Cardiac fibroblast (primary cell): Measurements from ENCODE around the gene KDM5B.
"Not testable (repeated sequence)": the region's sequence is repeated elsewhere in the genome, so short reads cannot be mapped to it uniquely, and the experiment has no call there.

ENCODE experiments used
- DNase-seq, 2 donors: peaks; one replicate each; pipeline versions ENCODE4 v3.0.0 to v3.0.0-alpha.2; 2010; ENCODE audit warnings: low read depth in 2 of 2
- H3K4me3 ChIP-seq, 2 donors: replicated peaks in 1 of 2; 1 replicate in 1 of 2; 2 replicates in 1 of 2; pipeline ENCODE4 v1.5.1; 2011; ENCODE audit warnings: low read depth in 2 of 2, low read length in 2 of 2, mild to moderate bottlenecking in 2 of 2, moderate library complexity in 1 of 2
- TF ChIP-seq, protein P1 (sequence below): IDR thresholded peaks from one replicate; pipeline ENCODE4 v1.5.1; 2011; ENCODE audit warnings: low read depth, mild to moderate bottlenecking, low read length, inconsistent platforms

The KDM5B gene

DNA sequence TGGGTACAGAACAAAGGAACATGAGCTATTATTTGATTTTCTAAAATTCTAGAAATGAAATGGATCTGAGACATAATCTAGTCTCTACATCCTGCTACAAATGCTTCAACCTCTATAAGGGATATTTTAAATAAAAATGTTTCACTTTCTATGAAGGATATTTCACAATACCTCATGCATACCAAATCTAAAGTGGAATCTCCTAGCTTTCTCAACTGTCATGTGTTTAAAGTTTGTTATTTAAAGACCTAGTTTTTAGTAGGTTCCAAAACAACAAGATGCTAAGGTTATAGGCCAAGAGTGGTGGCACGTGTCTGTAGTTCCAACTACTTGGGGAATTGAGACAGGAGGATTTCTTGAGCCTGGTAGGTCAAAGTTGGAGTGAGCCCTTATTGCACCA is 47.6 kb downstream of the KDM5B start:
- H3K4me3 ChIP-seq: no peak overlapping the region
- peak; percentile 8 to 15 for DNase-seq
- TF ChIP-seq, protein P1, sequence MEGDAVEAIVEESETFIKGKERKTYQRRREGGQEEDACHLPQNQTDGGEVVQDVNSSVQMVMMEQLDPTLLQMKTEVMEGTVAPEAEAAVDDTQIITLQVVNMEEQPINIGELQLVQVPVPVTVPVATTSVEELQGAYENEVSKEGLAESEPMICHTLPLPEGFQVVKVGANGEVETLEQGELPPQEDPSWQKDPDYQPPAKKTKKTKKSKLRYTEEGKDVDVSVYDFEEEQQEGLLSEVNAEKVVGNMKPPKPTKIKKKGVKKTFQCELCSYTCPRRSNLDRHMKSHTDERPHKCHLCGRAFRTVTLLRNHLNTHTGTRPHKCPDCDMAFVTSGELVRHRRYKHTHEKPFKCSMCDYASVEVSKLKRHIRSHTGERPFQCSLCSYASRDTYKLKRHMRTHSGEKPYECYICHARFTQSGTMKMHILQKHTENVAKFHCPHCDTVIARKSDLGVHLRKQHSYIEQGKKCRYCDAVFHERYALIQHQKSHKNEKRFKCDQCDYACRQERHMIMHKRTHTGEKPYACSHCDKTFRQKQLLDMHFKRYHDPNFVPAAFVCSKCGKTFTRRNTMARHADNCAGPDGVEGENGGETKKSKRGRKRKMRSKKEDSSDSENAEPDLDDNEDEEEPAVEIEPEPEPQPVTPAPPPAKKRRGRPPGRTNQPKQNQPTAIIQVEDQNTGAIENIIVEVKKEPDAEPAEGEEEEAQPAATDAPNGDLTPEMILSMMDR: no peak

DNA sequence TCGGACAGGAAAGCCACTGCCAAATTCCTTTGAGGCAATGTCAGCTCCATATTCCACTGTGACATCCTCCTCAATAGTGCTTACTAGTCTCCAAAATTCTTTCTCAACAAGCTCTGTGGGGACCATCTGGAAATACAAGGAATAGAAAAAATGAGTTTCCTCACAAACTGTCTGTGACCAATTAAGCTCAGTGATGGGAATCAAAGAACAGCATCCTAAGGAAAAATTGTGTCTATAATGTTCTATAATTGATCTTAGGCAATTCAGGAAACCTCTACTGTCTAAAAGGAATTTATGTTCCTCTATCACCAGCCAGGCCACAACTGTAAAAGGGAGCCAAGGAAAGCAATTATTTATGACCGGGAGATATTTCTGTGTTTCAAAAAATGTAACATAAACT is 51.8 kb downstream of the KDM5B start:
- TF ChIP-seq, protein P1: no peak
- no peak overlapping the region for H3K4me3 ChIP-seq
- DNase-seq: no peak

DNA sequence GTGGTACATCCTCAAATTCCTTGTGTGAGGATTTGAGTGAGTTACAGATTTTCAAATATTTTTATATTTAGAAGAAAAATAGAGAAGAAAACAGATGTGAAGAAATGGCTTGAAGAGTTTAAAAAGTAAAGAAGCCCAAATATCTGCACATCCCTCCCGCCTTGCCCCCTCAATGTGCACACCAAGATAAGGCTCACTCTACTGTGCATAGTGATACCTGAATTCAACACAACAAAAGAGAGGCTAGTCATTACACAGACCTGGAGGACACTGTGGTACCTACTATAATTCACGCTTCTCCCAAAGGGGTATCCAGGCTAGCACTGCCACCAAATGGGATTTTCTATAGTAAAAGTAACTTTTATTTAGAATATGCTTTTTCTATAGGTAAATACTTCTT is 53.9 kb downstream of the KDM5B start:
- TF ChIP-seq, protein P1: no peak
- H3K4me3 ChIP-seq: no peak overlapping the region
- no peak for DNase-seq

GRCh38 chr1:202752774-202753173 is 55.4 kb downstream of the KDM5B start:
- TF ChIP-seq, protein P1: no peak
- no peak for DNase-seq
- no peak overlapping the region for H3K4me3 ChIP-seq

DNA sequence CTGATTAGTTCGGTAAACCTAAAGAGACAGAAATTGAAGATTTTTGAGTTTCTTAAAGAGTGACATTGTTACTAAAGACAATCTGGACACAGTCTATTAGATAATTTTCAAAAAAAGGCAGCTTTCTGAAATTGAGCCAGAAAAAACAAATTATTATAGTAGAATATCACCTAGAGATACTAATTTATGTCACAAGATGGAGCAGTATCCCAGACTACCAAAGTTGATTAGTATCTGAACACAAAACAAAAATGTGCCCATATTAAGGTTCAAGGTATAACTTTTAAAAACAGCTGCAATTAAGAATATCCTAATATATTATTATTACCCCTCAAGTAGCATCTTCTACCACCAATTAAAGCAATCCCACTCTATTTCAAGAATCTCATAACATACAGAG is 57.5 kb downstream of the KDM5B start:
- DNase-seq: no peak
- TF ChIP-seq, protein P1: no peak
- no peak overlapping the region for H3K4me3 ChIP-seq

DNA sequence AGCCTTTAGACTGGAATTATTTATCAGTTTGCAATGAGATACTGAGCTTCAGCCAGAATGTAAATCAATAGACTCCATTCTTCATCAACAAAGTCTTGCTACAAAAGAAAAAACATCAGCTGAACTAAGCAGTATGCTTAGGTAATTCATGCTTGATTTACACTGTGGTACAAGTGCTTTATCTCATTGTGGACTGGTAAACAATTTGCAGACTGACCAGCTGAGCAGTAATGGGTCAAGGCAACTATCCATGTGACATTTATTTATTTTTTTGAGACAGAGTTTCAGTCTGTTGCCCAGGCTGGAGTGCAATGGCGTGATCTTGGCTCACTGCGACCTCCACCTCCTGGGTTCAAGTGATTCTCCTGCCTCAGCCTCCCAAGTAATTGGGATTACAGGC is 58.2 kb downstream of the KDM5B start:
- no peak for DNase-seq
- H3K4me3 ChIP-seq: no peak overlapping the region
- TF ChIP-seq, protein P1: no peak

- DNase-seq: no peak
- no peak overlapping the region for H3K4me3 ChIP-seq
- TF ChIP-seq, protein P1: no peak
These were observed 62.8 kb downstream of the KDM5B start for GRCh38 chr1:202745323-202745888.

GRCh38 chr1:202744770-202745169 is 63.5 kb downstream of the KDM5B start:
- not testable (repeated sequence) for DNase-seq, H3K4me3 ChIP-seq
